Effector CD8-positive, alpha-beta T cell (primary cell): ENCODE results near the gene ATXN7L1.
"Not testable (repeated sequence)": the region's sequence is repeated elsewhere in the genome, so short reads cannot be mapped to it uniquely, and the experiment has no call there.

ENCODE experiments used
- DNase-seq: peaks from one replicate; lab custom pipeline; 2025; lab: John Stamatoyannopoulos, UW

The ATXN7L1 gene

GRCh38 chr7:105617280-105618015, 259.0 kb downstream of the ATXN7L1 start:
- DNase-seq: no peak

- no peak for DNase-seq
Observed at GRCh38 chr7:105614341-105614840, 262.0 kb downstream of the ATXN7L1 start.

- DNase-seq: no peak
Observed at GRCh38 chr7:105613611-105614330, 262.6 kb downstream of the ATXN7L1 start.

- no peak for DNase-seq
Observed at GRCh38 chr7:105612806-105613205, 263.6 kb downstream of the ATXN7L1 start.

- no peak for DNase-seq
Observed at GRCh38 chr7:105611856-105612775, 264.3 kb downstream of the ATXN7L1 start.

- DNase-seq: no peak
Observed at GRCh38 chr7:105610165-105610930, 266.1 kb downstream of the ATXN7L1 start.

- no peak for DNase-seq
Observed at GRCh38 chr7:105602325-105603305, 273.8 kb downstream of the ATXN7L1 start.

GRCh38 chr7:105600720-105601550, 275.5 kb downstream of the ATXN7L1 start:
- DNase-seq: no peak

GRCh38 chr7:105599551-105599950, 276.8 kb downstream of the ATXN7L1 start:
- no peak for DNase-seq

- not testable (repeated sequence) for DNase-seq
Observed at GRCh38 chr7:105599080-105599479, 277.3 kb downstream of the ATXN7L1 start.

- DNase-seq: no peak
Observed at GRCh38 chr7:105596866-105597265, 279.5 kb downstream of the ATXN7L1 start.

- DNase-seq: no peak
Observed at GRCh38 chr7:105594034-105594433, 282.4 kb downstream of the ATXN7L1 start.

- no peak for DNase-seq
Observed at GRCh38 chr7:105591522-105591921, 284.9 kb downstream of the ATXN7L1 start.

GRCh38 chr7:105590793-105591192, 285.6 kb downstream of the ATXN7L1 start:
- no peak for DNase-seq

- DNase-seq: no peak
Observed at GRCh38 chr7:105589356-105590077, 286.9 kb downstream of the ATXN7L1 start.

- no peak for DNase-seq
Observed at GRCh38 chr7:105587909-105588635, 288.3 kb downstream of the ATXN7L1 start.

- DNase-seq: no peak
Observed at GRCh38 chr7:105585850-105586500, 290.4 kb downstream of the ATXN7L1 start.
